Upper lobe of left lung (tissue), 4 donors: ENCODE data around the gene PDYN.

Experiments
- CTCF ChIP-seq, 6 experiments: fragments of 450-650 bp in 4 of 6; fragments of 200-600 bp in 2 of 6; sonication (generic) in 2 of 6; IDR thresholded peaks; one replicate each; pipeline ENCODE4 v1.5.1; 2016 to 2019; ENCODE audit warnings: antibody characterized with exemption in 6 of 6
- POLR2AphosphoS5 ChIP-seq, 2 donors: sonication (generic); formaldehyde crosslinking; IDR thresholded peaks; one replicate each; pipeline ENCODE4 v1.5.1; 2017; ENCODE audit warnings: antibody characterized with exemption in 2 of 2

GRCh38 chr20:1942061-1942460, 51.8 kb downstream of the PDYN start:
- TF ChIP-seq POLR2AphosphoS5 (IDR thresholded peaks at IDR 0.05) (no peak), CTCF (IDR thresholded peaks at IDR 0.05) (no peak)
